ENCODE results near the gene PTK7.
A peak's percentile ranks its signal among the peaks of the same experiment; 100 is the strongest.

Gene PTK7

DNA sequence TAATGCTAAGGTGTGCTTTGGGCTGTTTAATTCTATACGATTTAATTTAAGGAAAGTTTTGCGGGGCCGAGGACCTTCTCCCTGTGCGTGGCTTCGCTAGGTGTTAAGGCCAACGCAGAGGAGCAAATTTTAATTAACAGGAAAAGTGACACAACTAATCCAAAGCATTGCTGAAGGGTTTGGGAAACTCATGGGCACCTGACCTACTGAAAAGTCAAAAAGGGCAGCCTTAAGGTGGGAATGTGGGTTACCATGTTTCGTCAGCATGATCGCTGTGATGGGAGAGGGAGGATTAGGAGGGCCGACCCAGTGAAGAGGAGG, 105.5 kb downstream of the PTK7 start:
- DNase-seq = no peak

DNA sequence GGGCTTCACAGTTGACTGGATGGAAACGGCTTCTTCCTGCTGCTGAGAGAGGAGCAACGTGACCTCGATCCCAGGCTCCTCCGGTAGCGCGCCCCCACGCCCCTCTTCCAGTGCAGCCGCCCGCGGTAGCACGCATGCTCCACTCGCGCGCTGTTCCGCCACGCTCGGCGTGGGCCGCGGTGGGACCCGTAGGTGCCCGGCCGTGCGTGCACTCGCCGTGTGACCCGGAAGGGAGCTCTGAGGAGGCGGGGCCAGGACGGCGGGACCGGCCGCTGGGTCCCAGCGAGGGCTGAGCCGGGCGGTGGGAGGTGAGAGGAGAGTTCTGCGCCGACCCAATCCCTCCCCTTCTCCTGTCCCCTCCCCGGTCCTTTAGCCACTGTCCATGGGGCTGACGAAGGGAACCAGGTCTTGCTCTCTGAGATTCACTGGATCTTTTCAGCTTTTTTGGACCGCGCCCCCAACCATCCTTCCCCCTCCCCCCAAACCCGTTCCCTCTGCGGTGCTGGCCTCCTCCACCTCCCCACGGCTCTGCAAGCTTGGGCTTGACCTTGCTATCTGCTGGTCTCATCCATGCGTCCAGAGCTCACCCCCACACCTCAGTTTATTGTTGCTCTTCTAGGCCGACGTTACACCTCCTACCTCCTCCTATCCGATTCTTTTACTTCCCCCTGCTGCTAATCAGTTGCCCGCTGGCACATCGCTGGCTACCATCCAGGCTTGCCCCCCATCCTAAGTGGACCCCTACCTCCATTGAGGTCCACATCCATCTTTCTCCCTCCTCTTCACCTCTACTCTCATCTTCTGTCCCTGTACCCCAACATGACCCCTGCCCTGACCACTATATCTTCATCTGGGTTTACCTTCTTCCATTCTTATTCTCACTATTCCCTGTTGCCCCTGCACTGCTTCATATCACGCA, 106.1 kb downstream of the PTK7 start, which contains the start of gene CUL9:
Gene CUL9 (plus strand): TSS at position 255 of the 919 bp plus-strand sequence. CDS start 2,115 bp downstream, outside the sequence.
- peak; percentile 90 for DNase-seq

DNA sequence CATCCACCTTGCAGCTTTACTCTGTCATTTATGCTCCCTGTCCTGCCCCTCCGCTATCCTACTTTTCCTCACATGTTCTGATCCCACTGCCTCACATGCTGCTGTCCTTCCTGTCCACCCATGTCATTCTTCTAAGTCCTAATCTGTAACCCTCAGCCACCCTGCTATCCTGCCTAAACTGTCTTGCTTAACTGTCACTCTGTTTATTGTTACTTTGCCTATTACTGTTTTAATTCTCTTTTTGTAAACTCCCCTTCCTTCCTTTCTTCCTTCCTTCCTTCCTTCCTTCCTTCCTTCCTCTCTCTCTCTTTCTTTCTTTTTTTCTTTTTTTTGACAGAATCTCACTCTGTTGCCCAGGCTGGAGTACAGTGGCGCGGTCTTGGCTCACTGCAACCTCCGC, 107.3 kb downstream of the PTK7 start:
- DNase-seq = no peak

DNA sequence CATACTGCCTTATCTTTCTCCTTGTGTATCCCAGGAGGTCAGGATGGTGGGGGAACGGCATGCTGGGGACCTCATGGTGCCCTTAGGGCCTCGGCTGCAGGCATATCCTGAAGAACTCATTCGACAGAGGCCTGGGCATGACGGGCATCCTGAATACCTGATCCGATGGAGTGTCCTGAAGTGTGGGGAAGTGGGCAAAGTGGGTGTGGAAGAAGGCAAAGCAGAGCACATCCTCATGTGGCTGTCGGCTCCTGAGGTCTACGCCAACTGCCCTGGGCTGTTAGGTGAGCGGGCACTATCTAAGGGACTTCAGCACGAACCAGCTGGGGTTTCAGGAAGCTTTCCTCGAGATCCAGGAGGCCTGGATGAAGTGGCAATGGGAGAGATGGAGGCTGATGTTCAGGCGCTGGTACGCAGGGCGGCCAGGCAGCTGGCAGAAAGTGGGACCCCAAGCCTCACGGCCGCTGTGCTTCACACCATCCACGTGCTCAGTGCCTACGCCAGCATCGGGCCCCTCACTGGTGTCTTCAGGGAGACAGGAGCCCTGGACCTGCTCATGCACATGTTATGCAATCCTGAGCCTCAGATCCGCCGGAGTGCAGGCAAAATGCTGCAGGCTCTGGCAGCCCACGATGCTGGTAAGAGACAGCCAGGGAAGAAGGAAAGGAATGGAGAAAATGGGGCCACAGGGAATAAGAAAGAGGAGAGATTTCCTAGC, 108.3 kb downstream of the PTK7 start:
- no peak for DNase-seq

DNA sequence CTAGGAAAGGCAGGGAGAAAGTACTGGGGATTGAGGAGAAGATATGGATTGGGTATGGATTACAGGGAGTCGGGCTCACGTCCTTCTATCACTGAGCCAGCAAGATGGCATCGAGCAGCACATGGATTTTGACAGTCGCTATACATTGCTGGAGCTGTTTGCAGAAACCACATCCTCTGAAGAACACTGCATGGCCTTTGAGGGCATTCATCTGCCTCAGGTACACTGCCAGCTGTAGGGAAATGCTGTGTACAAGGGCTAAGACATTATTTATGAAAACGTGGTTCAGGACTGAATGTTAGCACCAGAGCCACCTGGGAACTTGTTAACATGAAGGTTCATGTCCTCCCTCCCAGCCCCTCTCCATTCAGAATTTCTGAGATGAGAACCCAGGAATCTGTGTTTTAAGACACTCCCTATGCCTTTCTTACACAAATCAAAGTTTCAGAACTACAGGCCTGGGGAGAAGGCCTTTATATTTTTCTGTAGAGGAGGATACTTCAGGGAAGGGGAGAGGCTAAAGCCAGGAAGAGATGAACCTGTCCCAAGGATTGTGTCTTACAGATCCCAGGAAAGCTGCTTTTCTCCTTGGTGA, 109.4 kb downstream of the PTK7 start:
- no peak for DNase-seq

DNA sequence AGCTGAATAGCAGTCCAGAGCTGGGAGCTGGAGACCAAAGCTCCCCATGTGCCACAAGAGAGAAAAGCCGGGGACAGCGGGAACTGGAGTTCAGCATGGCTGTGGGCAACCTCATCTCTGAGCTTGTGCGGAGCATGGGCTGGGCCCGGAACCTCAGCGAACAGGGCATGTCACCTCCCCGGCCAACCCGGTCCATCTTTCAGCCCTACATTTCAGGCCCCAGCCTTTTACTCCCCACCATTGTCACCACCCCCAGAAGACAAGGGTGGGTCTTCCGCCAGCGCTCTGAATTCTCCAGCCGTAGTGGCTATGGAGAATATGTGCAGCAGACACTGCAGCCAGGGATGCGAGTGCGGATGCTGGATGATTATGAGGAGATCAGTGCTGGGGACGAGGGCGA, 109.9 kb downstream of the PTK7 start:
- no peak for DNase-seq

DNA sequence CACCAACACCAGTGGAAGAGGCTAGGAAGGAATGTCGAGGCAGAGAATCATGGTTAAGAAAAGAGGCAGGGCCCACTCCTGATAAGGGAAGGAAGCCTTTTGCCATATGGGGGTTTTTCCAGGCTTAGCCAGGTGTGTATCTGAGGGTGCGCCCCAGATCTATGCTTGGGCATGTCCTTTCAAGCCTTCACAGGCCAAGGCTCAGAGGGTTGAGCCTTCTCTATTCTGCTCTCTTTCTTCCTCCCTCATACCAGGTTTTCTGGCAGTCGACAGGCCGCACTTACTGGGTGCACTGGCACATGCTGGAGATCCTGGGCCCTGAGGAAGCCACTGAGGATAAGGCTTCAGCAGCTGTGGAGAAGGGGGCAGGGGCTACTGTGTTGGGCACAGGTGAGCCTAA, 110.6 kb downstream of the PTK7 start:
- no peak for DNase-seq

DNA sequence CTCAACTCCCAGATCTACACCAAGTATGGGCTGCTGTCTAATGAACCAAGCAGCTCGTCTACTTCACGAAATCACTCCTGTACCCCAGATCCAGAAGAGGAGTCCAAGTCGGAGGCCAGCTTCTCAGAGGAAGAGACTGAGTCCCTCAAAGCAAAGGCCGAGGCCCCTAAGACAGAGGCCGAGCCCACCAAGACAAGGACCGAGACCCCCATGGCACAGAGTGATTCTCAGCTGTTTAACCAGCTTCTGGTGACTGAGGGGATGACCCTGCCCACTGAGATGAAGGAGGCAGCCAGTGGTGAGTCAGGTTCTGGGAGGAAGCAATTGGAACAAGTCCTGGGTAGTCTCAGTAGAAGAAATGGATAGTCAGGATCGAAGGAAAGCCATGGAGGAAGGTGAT, 111.7 kb downstream of the PTK7 start:
- DNase-seq = no peak

DNA sequence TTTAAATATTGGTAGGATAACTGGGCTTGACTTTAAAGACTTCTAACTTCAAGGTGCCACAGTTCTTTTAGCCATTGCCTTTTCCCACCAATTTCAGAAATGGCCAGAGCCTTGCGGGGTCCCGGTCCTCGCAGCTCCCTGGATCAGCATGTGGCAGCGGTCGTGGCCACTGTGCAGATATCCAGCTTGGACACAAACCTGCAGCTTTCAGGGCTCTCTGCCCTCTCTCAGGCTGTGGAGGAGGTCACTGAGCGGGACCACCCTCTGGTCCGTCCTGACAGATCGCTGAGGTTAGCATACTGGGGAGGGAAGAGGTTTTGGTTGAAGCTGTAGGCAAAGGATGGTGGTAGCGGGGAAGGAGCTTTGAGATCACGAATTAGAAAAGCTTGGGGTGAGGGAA, 112.3 kb downstream of the PTK7 start:
- no peak for DNase-seq

DNA sequence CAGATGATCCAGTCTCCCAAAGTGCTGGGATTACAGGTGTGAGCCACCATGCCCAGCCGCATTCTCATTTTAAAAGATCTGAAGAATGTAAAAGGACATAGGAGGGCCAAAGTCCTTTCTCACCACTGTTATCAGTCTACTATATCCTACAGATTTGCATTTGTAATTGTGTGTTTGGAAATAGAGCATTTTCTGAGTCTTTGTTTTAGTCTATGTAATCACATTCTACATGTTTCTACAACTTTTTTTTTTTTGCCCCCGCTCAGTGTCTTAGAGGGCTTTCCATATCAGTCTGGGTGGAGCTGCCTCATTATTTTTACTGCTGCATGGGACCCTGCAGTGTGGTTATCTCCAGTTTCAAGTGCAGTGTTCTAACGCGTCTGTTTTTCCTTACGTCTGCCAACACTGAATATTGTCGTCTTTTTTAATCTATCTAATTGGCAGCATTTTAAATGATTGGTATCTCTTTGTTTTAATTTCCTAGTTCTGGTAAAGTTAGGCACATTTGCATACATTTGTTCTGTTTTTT, 113.7 kb downstream of the PTK7 start:
- no peak for DNase-seq

DNA sequence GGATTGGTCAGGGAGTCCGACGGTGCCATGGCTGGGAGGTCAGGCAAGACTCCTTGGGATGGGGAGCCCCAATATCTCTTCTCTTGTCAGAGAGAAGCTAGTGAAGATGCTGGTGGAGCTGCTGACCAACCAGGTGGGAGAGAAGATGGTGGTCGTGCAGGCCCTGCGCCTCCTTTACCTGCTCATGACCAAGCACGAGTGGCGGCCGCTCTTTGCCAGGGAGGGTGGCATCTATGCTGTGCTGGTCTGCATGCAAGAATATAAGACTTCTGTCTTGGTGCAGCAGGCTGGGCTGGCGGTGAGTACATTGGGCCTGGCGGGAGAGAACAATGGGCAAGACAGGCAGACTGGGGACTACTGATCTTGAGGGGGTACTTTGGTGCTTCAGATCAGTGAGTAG, 116.8 kb downstream of the PTK7 start:
- no peak for DNase-seq

DNA sequence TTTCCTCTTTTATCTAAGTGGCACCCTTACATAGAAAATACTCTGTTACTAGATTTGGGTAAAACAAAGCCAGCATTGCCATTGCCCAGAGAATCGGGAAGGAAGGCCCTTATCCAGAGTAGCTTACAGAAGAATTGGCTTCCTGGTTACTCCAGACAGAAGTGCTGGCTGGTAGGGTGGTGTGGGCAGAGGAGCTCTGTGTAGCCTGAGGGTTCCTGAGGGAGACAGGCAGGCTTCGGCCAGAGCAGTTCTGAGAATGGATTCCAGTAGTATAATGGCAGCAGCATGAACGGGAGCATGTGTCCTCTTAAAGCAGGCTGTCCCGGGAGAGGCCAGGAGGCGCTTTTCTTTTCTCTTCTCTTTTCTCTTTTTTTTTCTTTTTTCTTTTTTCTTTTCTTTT, 117.8 kb downstream of the PTK7 start:
- DNase-seq = no peak

DNA sequence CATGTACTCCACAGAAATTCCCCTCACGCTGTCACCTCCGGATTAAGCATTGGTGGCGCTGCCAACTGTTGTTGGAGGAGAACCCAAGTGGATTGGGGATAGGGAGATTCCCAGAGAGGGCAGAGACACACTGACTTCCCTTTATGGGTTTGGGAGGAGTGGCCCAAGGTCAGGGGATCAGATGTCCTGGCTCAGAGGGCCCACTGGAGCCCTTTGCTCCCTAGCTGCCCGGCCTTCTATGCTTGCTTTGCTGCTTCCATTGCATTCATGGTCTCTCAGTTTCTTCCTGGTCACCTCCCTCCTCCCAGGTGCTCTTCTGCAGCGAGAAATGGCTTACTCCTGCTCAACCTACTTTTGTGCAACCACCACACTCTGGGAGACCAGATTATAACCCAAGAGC, 120.2 kb downstream of the PTK7 start:
- DNase-seq = no peak

DNA sequence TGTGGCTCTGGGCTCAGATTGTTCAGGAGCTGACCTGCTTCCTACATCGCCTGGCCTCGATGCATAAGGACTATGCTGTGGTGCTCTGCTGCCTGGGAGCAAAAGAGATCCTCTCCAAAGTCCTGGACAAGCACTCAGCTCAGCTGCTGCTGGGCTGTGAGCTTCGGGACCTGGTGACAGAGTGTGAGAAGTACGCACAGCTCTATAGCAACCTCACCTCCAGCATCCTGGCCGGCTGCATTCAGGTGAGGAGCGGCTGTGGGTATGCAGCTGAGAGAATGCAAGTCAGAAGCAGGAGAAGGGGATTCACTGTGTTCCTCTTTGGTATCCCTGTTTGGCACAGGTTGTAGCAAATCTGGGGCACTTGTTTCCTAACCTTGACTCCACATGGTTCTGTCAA, 123.8 kb downstream of the PTK7 start:
- DNase-seq = no peak

DNA sequence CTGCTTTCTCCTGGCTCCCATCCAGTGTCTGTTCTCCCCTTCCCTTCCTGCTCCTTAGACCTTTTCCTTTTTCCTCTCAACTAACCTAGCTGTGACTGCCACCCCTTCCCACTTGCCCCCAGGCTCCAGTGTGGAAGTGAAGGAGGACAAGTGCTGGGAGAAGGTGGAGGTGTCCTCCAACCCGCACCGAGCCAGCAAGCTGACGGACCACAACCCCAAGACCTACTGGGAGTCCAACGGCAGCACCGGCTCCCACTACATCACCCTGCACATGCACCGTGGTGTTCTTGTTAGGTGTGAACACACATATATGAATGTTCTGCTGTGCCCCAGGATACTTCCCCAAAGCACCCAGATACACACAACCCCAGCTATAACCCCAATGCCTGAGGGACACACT, 124.4 kb downstream of the PTK7 start:
- DNase-seq = no peak

DNA sequence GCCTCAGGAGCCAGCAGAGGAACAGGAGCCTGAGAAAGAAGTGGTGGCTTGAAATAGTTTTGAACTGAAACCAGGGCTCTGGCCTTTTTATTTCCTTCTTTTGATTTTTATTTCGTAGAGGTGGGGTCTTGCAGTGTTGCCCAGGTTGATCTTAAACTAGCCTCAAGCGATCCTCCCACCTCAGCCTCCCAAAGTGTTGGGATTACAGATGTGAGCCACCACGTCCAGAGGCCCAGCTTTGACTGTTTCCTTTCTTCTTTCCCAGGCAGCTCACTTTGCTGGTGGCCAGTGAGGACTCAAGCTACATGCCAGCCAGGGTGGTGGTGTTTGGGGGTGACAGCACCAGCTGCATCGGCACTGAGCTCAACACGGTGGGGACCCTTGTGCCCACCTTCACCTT, 126.3 kb downstream of the PTK7 start:
- DNase-seq = no peak

DNA sequence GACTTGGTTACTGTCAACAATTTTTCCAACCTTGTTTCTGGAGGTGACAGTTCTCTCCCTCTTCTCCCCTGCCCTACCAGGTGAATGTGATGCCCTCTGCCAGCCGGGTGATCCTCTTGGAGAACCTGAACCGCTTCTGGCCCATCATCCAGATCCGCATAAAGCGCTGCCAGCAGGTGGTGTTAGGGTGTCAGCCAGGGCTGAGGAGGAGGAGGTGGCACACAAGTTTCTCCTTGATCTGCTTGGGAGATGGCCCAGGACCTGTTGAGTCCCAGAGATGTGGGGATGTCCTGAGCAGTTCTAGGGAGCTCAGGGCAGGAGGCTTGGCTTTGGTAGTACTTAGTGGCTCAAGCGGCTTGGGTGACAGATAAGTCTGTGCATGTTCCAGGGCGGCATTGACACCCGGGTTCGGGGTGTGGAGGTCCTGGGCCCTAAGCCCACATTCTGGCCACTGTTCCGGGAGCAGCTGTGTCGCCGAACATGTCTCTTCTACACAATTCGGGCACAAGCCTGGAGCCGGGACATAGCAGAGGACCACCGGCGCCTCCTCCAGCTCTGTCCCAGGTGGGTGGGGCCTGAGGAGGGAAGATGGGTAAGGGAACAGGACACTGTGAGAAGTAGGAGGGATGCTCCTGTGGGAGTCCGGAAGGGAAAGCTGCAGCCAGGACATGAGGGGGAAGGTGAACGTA, 127.1 kb downstream of the PTK7 start:
- no peak for DNase-seq

DNA sequence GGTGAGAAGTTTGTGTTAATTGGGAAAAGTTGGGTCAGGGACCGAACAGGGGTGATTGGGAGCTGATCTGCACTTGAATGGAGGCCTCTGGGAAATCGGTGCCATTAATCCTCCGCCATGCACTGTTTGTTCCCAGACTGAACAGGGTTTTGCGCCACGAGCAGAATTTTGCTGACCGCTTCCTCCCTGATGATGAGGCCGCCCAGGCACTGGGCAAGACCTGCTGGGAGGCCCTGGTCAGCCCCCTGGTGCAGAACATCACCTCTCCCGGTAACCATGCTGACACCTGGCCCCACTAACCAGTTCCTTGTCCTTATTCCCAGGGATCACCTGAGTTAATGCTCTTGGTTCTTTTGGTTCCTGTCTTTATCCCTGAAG, 127.6 kb downstream of the PTK7 start:
- no peak for DNase-seq

DNA sequence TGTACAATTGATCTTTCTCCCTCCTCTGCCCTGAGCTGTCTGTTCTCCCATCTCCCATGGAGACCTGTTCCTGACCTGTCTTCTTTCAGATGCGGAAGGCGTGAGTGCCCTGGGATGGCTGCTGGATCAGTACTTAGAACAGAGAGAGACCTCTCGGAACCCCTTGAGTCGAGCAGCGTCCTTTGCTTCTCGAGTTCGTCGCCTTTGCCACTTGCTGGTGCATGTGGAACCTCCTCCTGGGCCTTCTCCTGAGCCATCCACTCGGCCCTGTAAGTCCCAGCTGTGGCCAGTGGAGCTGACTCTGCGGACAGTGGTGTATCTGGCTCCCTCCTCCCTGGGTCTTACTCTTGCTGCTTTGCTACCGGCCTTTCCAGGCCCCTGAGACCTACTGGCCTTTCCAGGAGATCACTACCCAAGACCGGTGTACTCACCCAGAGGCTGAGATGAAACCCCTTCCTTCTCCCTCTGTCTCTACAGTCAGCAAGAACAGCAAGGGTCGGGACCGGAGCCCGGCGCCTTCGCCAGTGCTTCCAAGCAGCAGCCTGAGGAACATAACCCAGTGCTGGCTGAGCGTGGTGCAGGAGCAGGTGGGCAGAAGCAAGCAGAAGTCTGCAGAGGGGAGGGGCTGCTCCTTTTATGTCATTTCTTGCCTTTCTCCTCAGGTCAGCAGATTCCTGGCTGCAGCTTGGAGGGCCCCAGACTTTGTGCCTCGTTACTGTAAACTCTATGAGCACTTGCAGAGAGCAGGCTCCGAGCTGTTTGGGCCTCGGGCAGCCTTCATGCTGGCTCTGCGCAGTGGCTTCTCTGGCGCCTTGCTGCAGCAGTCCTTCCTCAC, 128.4 kb downstream of the PTK7 start:
- no peak for DNase-seq

DNA sequence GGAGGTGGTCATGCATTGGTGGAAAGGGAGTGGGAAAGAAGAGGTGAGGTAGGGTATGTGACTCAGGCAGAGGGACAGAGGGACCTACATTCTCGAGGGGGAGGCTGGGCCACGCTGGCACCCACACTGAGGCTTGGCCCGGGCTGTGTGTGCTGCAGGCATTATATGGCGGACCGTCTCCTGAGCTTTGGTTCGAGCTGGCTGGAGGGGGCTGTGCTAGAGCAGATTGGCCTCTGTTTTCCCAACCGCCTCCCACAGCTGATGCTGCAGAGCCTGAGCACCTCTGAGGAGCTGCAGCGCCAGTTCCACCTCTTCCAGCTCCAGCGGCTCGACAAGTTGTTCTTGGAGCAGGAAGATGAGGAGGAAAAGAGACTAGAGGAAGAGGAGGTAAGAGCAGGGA, 129.7 kb downstream of the PTK7 start:
- DNase-seq = no peak

DNA sequence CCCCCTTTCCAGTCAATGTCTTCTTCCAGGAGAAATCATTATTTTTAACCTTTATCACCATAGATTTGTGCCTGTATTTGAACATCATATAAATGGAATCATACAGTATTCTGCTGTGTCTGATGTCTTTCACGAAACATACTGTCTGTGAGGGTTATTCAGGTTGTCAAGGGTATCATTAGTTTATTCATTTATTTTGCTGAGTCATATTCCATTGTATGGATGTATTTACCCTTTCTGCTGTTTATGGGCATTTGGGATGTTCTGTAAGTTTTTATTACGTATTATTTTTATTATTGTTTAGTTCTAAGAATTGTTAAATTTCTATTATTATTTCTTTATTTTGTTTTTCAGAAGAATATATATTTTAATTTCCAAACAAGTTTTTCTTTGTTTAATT, 131.2 kb downstream of the PTK7 start:
- no peak for DNase-seq

Data from RPMI8226 (cell line).